Activated CD4-positive, alpha-beta T cell treated with anti-CD3 and anti-CD28 coated beads, Interleukin-2, amount 50 U/mL, for 1 hour (primary cell): ENCODE data around the gene ABCA12.

ENCODE experiments used
- DNase-seq: peaks from one replicate; pipeline ENCODE4 v3.0.0-alpha.2; 2020

Gene ABCA12

GRCh38 chr2:215029936-215030335 lies 108.5 kb downstream of the ABCA12 start:
- no peak for DNase-seq

GRCh38 chr2:215028231-215028630 lies 110.2 kb downstream of the ABCA12 start:
- no peak for DNase-seq

GRCh38 chr2:215027779-215028178 lies 110.6 kb downstream of the ABCA12 start:
- DNase-seq: no peak

GRCh38 chr2:215022910-215023309 lies 115.5 kb downstream of the ABCA12 start:
- DNase-seq: no peak

- DNase-seq: no peak
Observed at GRCh38 chr2:215022418-215022817, 116.0 kb downstream of the ABCA12 start.

GRCh38 chr2:215020283-215020682 lies 118.1 kb downstream of the ABCA12 start:
- DNase-seq: no peak

- no peak for DNase-seq
Observed at GRCh38 chr2:215019521-215020145, 118.8 kb downstream of the ABCA12 start.

GRCh38 chr2:215019085-215019484 lies 119.3 kb downstream of the ABCA12 start:
- DNase-seq: no peak

GRCh38 chr2:215015421-215015820 lies 123.0 kb downstream of the ABCA12 start:
- no peak for DNase-seq

- DNase-seq: no peak
Observed at GRCh38 chr2:215010390-215010789, 128.0 kb downstream of the ABCA12 start.

GRCh38 chr2:215003001-215003400 lies 135.4 kb downstream of the ABCA12 start:
- DNase-seq: no peak

- no peak for DNase-seq
Observed at GRCh38 chr2:215002500-215002899, 135.9 kb downstream of the ABCA12 start.

GRCh38 chr2:215000721-215001120 lies 137.7 kb downstream of the ABCA12 start:
- no peak for DNase-seq

GRCh38 chr2:214995926-214996670 lies 142.3 kb downstream of the ABCA12 start:
- no peak for DNase-seq

- DNase-seq: no peak
Observed at GRCh38 chr2:214995409-214995808, 143.0 kb downstream of the ABCA12 start.

- no peak for DNase-seq
Observed at GRCh38 chr2:214992911-214993310, 145.5 kb downstream of the ABCA12 start.

GRCh38 chr2:214989187-214989586 lies 149.2 kb downstream of the ABCA12 start:
- DNase-seq: no peak

GRCh38 chr2:214987261-214987660 lies 151.2 kb downstream of the ABCA12 start:
- DNase-seq: no peak

- no peak for DNase-seq
Observed at GRCh38 chr2:214985619-214986018, 152.8 kb downstream of the ABCA12 start.

- no peak for DNase-seq
Observed at GRCh38 chr2:214966420-214966819, 172.0 kb downstream of the ABCA12 start.

GRCh38 chr2:214960677-214961076 lies 177.7 kb downstream of the ABCA12 start:
- no peak for DNase-seq

GRCh38 chr2:214946949-214947348 lies 191.5 kb downstream of the ABCA12 start:
- DNase-seq: no peak

- no peak for DNase-seq
Observed at GRCh38 chr2:214934006-214934405, 204.4 kb downstream of the ABCA12 start.

- no peak for DNase-seq
Observed at GRCh38 chr2:214904634-214905033, 233.8 kb downstream of the ABCA12 start.

GRCh38 chr2:214904176-214904575 lies 234.2 kb downstream of the ABCA12 start:
- DNase-seq: no peak
